ENCODE measurements around the gene CXCL8. TPM values are rescaled to one million over a fixed set of nuclear protein-coding genes. Genes with fewer than 3 reads are reported as not detected.
A peak's percentile ranks its signal among the peaks of the same experiment; 100 is the strongest.
"Not testable (repeated sequence)": the region's sequence is repeated elsewhere in the genome, so short reads cannot be mapped to it uniquely, and the experiment has no call there.

Gene CXCL8
- total RNA-seq, 1 donor from 2014 or later: 0.49 TPM

DNA sequence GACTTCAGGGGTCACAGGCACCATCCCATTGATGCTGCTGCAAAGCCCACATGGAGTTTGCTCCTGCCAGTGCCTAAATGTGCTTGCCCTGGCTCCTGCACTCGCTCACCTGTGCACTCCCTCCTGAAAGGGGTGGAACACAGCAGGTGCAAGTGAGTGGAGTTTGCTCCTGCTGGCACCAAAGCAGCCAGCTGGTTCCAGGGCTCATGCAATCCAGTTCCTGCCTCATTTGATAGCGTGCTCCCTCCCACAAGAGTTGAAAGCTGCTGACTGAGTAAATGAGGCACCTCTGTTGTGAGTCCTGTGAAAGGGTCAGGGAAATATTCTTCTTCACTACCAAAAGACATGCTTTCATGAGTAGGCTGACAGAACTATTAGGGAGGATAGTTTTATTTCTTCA lies 30.5 kb downstream of the CXCL8 start:
- no peak for DNase-seq (ENCODE audit: extremely low spot score in 2 of 2)
- H3K27ac ChIP-seq: no peak overlapping the region
- no peaks in the 10 kb centered on the region for H3K9me3 ChIP-seq
- intact Hi-C loops (cut with DNase I): no loop called here
- no peaks in the 10 kb centered on the region for H3K27me3 ChIP-seq
- TF ChIP-seq, protein P1, sequence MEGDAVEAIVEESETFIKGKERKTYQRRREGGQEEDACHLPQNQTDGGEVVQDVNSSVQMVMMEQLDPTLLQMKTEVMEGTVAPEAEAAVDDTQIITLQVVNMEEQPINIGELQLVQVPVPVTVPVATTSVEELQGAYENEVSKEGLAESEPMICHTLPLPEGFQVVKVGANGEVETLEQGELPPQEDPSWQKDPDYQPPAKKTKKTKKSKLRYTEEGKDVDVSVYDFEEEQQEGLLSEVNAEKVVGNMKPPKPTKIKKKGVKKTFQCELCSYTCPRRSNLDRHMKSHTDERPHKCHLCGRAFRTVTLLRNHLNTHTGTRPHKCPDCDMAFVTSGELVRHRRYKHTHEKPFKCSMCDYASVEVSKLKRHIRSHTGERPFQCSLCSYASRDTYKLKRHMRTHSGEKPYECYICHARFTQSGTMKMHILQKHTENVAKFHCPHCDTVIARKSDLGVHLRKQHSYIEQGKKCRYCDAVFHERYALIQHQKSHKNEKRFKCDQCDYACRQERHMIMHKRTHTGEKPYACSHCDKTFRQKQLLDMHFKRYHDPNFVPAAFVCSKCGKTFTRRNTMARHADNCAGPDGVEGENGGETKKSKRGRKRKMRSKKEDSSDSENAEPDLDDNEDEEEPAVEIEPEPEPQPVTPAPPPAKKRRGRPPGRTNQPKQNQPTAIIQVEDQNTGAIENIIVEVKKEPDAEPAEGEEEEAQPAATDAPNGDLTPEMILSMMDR (IDR thresholded peaks at IDR 0.05): no peak
- TF ChIP-seq POLR2A (IDR thresholded peaks at IDR 0.05) (no peak), POLR2AphosphoS5 (IDR thresholded peaks at IDR 0.05; ENCODE audit: insufficient read depth in 1 of 2, low read depth in 1 of 2) (no peak)
- H3K4me3 ChIP-seq: no peak overlapping the region
- H3K4me1 ChIP-seq: peaks cover 2% of the 10 kb centered on the region
- no peaks in the 10 kb centered on the region for H3K36me3 ChIP-seq

DNA sequence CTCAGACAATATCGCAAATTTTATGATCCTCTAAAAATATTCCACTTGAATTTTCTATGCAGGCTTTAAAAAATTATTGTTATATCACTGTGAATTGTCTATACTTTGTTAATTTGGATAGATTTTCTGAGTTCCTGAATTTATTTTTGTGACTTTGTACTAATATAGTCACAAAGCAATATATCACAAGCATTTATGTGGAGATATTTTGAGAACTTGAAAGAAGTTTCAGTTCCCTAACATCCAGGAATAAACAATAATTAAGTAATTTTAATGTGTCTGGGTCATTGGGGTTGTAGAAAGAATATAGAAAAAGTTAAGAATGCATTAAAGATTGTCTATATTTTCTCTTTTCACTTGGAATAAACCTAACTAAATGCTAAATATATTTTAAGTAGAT lies 32.0 kb downstream of the CXCL8 start:
- TF ChIP-seq POLR2A (IDR thresholded peaks at IDR 0.05): no peak
- TF ChIP-seq, protein P1 (IDR thresholded peaks at IDR 0.05): no peak
- no peak for TF ChIP-seq POLR2AphosphoS5 (IDR thresholded peaks at IDR 0.05; ENCODE audit: insufficient read depth in 1 of 2, low read depth in 1 of 2)
- intact Hi-C loops (cut with DNase I): no loop called here

DNA sequence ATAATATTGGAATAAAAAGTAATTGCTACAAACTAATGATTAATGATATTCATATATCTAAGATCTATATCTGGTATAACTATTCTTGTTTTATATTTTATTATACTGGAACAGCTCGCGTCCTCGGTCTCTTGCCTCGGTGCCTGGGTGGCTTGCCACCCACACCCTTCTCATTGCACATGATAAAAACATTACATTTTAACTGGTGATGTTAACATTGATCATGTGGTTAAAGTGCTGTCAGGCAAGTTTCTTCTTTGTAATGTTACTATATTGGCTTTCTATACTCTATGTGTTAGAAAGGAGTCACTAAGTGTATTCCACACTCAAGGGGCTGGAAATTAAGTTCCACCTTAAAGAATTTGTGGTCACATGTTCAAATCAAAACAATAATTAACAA lies 34.0 kb downstream of the CXCL8 start:
- H3K27me3 ChIP-seq; intact Hi-C loops (cut with DNase I); H3K9me3 ChIP-seq; H3K4me3 ChIP-seq; H3K4me1 ChIP-seq; H3K27ac ChIP-seq; H3K36me3 ChIP-seq; DNase-seq (ENCODE audit: extremely low spot score in 2 of 2): not testable (repeated sequence)

More for the DNA sequence above, 32.0 kb downstream of the CXCL8 start:
- Histone ChIP-seq H3K4me3 (no peak overlapping the region), H3K27ac (no peak overlapping the region), H3K27me3 (no peaks in the 10 kb centered on the region), H3K9me3 (no peaks in the 10 kb centered on the region), H3K36me3 (no peaks in the 10 kb centered on the region), H3K4me1 (peaks cover 7% of the 10 kb centered on the region)
- DNase-seq (ENCODE audit: extremely low spot score in 2 of 2): no peak

DNA sequence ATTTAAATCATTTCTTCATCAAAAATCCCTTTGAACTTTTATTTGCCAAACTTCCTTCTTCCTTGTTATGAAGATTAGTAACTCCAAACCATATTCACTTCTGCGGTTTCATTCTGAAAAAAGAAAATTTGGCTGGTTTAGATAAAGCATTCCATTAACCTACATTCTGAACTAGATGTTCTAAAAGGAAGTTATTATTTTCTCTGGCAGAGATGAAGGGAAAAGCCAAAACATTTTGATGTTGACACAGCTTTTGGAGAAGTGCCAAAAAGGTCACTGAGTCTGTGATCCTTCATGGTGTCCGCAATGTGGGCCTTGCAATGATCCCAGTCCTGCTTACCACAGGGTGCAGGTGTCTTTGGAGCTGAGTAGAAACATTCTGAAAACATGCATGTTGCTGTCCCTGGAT lies 36.0 kb downstream of the CXCL8 start:
- no peaks in the 10 kb centered on the region for H3K9me3 ChIP-seq
- H3K4me1 ChIP-seq: peaks cover 7% of the 10 kb centered on the region
- no peaks in the 10 kb centered on the region for H3K27me3 ChIP-seq
- TF ChIP-seq, protein P1 (IDR thresholded peaks at IDR 0.05): no peak
- peak in 1 of 2 donors; percentile 66 for TF ChIP-seq POLR2AphosphoS5 (IDR thresholded peaks at IDR 0.05; ENCODE audit: insufficient read depth in 1 of 2, low read depth in 1 of 2)
- no peak overlapping the region for H3K4me3 ChIP-seq
- no peak overlapping the region for H3K27ac ChIP-seq
- no peaks in the 10 kb centered on the region for H3K36me3 ChIP-seq
- DNase-seq (ENCODE audit: extremely low spot score in 2 of 2): no peak
- intact Hi-C loops (cut with DNase I): no loop called here

DNA sequence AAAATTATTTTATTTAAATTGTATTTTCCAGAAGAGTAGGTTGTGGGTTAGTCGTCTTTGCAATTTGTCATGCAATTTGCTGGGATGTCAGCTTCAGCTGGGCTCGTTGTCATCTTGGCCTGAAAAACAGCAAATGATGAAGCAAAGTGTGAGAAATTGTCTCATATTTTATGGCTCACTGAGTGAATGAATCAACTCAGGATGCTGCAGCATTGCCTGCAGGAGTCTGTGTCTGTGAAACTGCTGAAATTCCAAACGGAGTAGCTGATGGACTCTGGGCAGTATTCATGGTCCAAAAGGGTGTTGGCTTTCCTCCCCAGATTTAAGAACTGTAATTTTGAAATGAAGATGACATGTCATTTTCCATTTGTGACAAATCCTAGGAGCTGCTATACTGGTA lies 37.2 kb downstream of the CXCL8 start:
- no peaks in the 10 kb centered on the region for H3K9me3 ChIP-seq
- H3K36me3 ChIP-seq: no peaks in the 10 kb centered on the region
- intact Hi-C loops (cut with DNase I): no loop called here
- H3K4me1 ChIP-seq: peaks cover 7% of the 10 kb centered on the region
- DNase-seq (ENCODE audit: extremely low spot score in 2 of 2): no peak
- no peaks in the 10 kb centered on the region for H3K27me3 ChIP-seq
- no peak overlapping the region for H3K27ac ChIP-seq
- TF ChIP-seq POLR2AphosphoS5 (IDR thresholded peaks at IDR 0.05; ENCODE audit: insufficient read depth in 1 of 2, low read depth in 1 of 2): no peak
- no peak overlapping the region for H3K4me3 ChIP-seq

DNA sequence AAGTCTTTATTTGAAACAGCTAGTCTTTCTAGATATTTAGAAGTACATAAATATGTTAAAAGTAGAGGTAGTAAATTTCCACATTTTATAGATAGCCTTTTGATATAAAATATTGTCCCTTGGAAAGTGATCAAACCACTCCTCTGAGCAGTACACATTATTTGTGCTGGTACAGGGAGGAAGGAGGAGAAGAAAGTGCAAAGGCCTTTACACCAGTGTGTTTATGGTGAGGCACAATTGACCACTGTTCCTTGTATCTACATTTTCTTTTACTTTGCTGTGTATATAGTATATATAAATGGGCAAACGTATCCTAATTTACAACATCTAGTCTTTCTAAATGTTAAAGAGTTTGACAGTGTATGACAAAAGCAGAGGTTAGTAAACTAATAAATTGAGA lies 39.9 kb downstream of the CXCL8 start:
- Histone ChIP-seq H3K4me1 (peaks cover 7% of the 10 kb centered on the region), H3K27ac (no peak overlapping the region), H3K4me3 (no peak overlapping the region), H3K9me3 (no peaks in the 10 kb centered on the region), H3K27me3 (no peaks in the 10 kb centered on the region), H3K36me3 (no peaks in the 10 kb centered on the region)
- TF ChIP-seq POLR2AphosphoS5 (IDR thresholded peaks at IDR 0.05; ENCODE audit: insufficient read depth in 1 of 2, low read depth in 1 of 2) (no peak), POLR2A (IDR thresholded peaks at IDR 0.05) (no peak)
- TF ChIP-seq, protein P1 (IDR thresholded peaks at IDR 0.05): no peak
- intact Hi-C loops (cut with DNase I): no loop called here
- DNase-seq (ENCODE audit: extremely low spot score in 2 of 2): no peak
